Cardiac muscle cell (in vitro differentiated cells and primary cell): ENCODE measurements around the gene NRP1. TPM values are rescaled to one million over a fixed set of nuclear protein-coding genes. Genes with fewer than 3 reads are reported as not detected.
A peak's percentile ranks its signal among the peaks of the same experiment; 100 is the strongest.

Source experiments
- DNase-seq, 2 donors: peaks; one replicate each; pipeline versions ENCODE4 v3.0.0 to v3.0.0-alpha.2; 2010 to 2017; ENCODE audit warnings: low read depth in 1 of 2, low spot score in 1 of 2
- H3K27ac ChIP-seq: fragments of 200-600 bp; sonication (generic); 2 replicates; pipeline ENCODE4 v1.5.1; 2016
- H3K27me3 ChIP-seq: fragments of 200-600 bp; sonication (generic); 2 replicates; pipeline ENCODE4 v1.6.0; 2016; ENCODE audit warnings: control low read depth
- H3K36me3 ChIP-seq: fragments of 200-600 bp; sonication (generic); 2 replicates; pipeline ENCODE4 v1.5.1; 2016; ENCODE audit warnings: control low read depth
- H3K4me1 ChIP-seq: fragments of 200-600 bp; sonication (generic); 2 replicates; pipeline ENCODE4 v1.8.1; 2017; ENCODE audit warnings: low read depth, mild to moderate bottlenecking, mixed run types
- H3K4me3 ChIP-seq: fragments of 200-600 bp; sonication (generic); 2 replicates; pipeline ENCODE4 v1.5.1; 2016; ENCODE audit warnings: mild to moderate bottlenecking
- H3K9me3 ChIP-seq: fragments of 200-600 bp; sonication (generic); 2 replicates; pipeline ENCODE4 v1.5.1; 2017; ENCODE audit warnings: low read depth, mild to moderate bottlenecking, control low read depth
- CTCF ChIP-seq: IDR thresholded peaks from 2 replicates; pipeline ENCODE4 v1.5.1; 2012; ENCODE audit warnings: low read depth, mild to moderate bottlenecking, low read length
- polyA plus RNA-seq: library from polyadenylated mRNA; unstranded; fragments of >200 nt; fragmentation: Nextera tagmentation; extraction: Ambion mirVana; gene quantifications from 2 replicates; pipeline ENCODE4 v1.2.1, GENCODE V29; 2016
- total RNA-seq: library from RNA; depleted of rRNA; stranded (reverse); fragments of >200 nt; gene quantifications from 2 replicates; pipeline ENCODE4 v1.2.3, GENCODE V29; 2016

The NRP1 gene
- total and polyA plus RNA-seq, 2 experiments from 2014 or later: 145 to 327 TPM

GRCh38 chr10:33152750-33153149 lies 181.7 kb downstream of the NRP1 start:
- H3K36me3 ChIP-seq: no peaks in the 10 kb centered on the region
- H3K27ac ChIP-seq: no peak overlapping the region
- DNase-seq: peak in 1 of 2 donors; percentile 53
- TF ChIP-seq CTCF: no peak
- H3K4me3 ChIP-seq: no peak overlapping the region
- no peaks in the 10 kb centered on the region for H3K27me3 ChIP-seq
- H3K9me3 ChIP-seq: no peaks in the 10 kb centered on the region
- H3K4me1 ChIP-seq: peaks cover 2% of the 10 kb centered on the region

- no peak for TF ChIP-seq CTCF
- H3K27ac ChIP-seq: no peak overlapping the region
- no peaks in the 10 kb centered on the region for H3K9me3 ChIP-seq
- H3K4me1 ChIP-seq: peaks cover under 1% of the 10 kb centered on the region
- no peak overlapping the region for H3K4me3 ChIP-seq
- H3K36me3 ChIP-seq: no peaks in the 10 kb centered on the region
- H3K27me3 ChIP-seq: no peaks in the 10 kb centered on the region
- peak in 1 of 2 donors; percentile 96 for DNase-seq
Measured at GRCh38 chr10:33152146-33152545, 182.3 kb downstream of the NRP1 start.

DNA sequence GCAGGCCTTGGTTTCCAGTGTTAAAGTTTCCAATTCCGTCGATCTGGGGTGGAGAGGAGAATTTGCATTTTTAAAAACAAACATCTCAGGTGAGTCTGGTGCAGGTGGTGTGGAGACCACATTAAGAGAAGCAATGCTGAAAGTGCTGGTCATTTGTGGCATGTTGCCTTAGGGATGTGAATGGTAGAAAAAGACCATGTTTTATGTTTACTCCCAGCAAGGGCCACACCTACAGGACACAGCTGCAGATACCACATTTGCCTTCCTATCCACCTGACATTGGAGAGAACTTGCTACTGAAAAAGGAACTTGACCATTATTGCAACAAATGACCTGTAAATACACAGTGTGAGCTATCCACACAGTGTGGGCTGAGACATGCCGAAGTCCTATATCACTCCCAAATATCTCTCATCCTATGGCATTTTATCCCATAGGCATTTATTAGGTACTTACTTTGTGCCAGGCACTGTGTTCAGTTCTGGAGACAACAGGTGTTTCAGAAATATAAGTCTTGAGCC lies 183.1 kb downstream of the NRP1 start:
- Histone ChIP-seq H3K27ac (no peak overlapping the region), H3K4me3 (no peak overlapping the region), H3K36me3 (no peaks in the 10 kb centered on the region), H3K4me1 (no peaks in the 10 kb centered on the region), H3K27me3 (no peaks in the 10 kb centered on the region), H3K9me3 (no peaks in the 10 kb centered on the region)
- no peak for DNase-seq
- TF ChIP-seq CTCF: no peak

DNA sequence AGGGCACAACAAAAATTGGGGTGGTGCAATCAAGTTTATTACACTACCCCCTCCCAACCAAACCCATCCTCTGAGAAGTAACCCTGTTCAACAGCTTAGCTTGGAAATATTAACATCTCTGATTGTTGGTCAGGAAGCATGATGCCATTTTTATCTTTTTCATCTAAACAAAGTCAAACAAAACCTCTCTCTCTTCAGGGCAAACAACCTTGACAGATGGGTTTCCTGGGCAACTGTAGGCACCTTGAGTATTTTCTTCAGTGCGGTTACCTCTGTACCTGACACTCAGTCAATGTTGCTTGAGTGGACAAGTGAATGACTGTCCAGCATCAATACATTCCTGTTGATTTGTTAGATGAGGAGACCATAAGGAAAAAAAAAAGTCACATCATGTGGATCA lies 183.6 kb downstream of the NRP1 start:
- Histone ChIP-seq H3K27me3 (no peaks in the 10 kb centered on the region), H3K27ac (no peak overlapping the region), H3K4me1 (no peaks in the 10 kb centered on the region), H3K9me3 (no peaks in the 10 kb centered on the region), H3K4me3 (no peak overlapping the region), H3K36me3 (no peaks in the 10 kb centered on the region)
- no peak for TF ChIP-seq CTCF
- DNase-seq: no peak

DNA sequence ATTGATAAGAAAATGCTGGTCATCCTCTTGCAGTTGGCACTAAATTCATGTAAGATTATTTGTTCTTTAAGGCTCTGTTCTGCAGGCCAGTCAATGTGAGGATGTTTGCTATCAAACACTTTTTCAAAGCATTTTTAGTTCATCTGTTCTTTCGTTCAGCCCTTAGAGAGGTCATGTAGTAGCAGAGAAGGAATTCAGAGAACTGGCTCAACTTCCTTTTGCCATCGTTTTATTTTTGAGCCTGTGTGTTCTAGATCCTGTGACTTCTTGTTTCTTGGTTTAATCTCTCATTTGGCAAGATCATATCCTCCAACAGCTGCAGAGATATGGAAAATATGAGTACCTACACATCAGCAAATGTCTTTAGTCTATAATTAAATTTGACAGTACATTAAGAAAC lies 184.3 kb downstream of the NRP1 start:
- Histone ChIP-seq H3K36me3 (no peaks in the 10 kb centered on the region), H3K4me1 (no peaks in the 10 kb centered on the region), H3K9me3 (no peaks in the 10 kb centered on the region), H3K27me3 (no peaks in the 10 kb centered on the region), H3K4me3 (no peak overlapping the region), H3K27ac (no peak overlapping the region)
- DNase-seq: peak in 1 of 2 donors; percentile 62
- no peak for TF ChIP-seq CTCF

- Histone ChIP-seq H3K27me3 (no peaks in the 10 kb centered on the region), H3K4me3 (no peak overlapping the region), H3K27ac (no peak overlapping the region), H3K36me3 (no peaks in the 10 kb centered on the region), H3K9me3 (no peaks in the 10 kb centered on the region), H3K4me1 (no peaks in the 10 kb centered on the region)
- DNase-seq: no peak
- TF ChIP-seq CTCF: no peak
Measured at GRCh38 chr10:33147013-33147310, 187.5 kb downstream of the NRP1 start.
